Prostate gland (tissue), 2 donors: Measurements from ENCODE around the gene LYRM4.

Source experiments
- CTCF ChIP-seq, 4 experiments: fragments of 200-600 bp in 2 of 4; fragments of 450-650 bp in 2 of 4; sonication (generic) in 2 of 4; IDR thresholded peaks; 1 replicate in 3 of 4; 2 replicates in 1 of 4; pipeline ENCODE4 v1.5.1; 2016 to 2019; ENCODE audit warnings: antibody characterized with exemption in 4 of 4, mild to moderate bottlenecking in 2 of 4, moderate library complexity in 2 of 4
- POLR2A ChIP-seq: fragments of 450-650 bp; IDR thresholded peaks from one replicate; pipeline ENCODE4 v1.6.1; 2016; ENCODE audit warnings: antibody characterized with exemption, mild to moderate bottlenecking
- POLR2AphosphoS5 ChIP-seq: sonication (generic); formaldehyde crosslinking; IDR thresholded peaks from one replicate; pipeline ENCODE4 v1.6.1; 2017; ENCODE audit warnings: antibody characterized with exemption

GRCh38 chr6:5083307-5083583 lies 177.5 kb downstream of the LYRM4 start:
- TF ChIP-seq CTCF (IDR thresholded peaks at IDR 0.05) = no peak
- TF ChIP-seq POLR2A = no peak
- TF ChIP-seq POLR2AphosphoS5 = no peak
